Fibroblast of lung (primary cell): ENCODE measurements around the gene ZIK1. TPM values are rescaled to one million over a fixed set of nuclear protein-coding genes. Genes with fewer than 3 reads are reported as not detected.

Experiments used
- DNase-seq, 2 donors: peaks; one replicate each; pipeline versions ENCODE4 v3.0.0 to v3.0.0-alpha.2; 2010; ENCODE audit warnings: low read depth in 2 of 2
- H2AFZ ChIP-seq: 2 replicates; pipeline ENCODE4 v1.5.1; 2012; ENCODE audit warnings: low read length, control low read depth, inconsistent platforms
- H3K27ac ChIP-seq: 2 replicates; pipeline ENCODE4 v1.5.1; 2011; ENCODE audit warnings: low read length, control low read depth; ENCODE audit not compliant: insufficient read depth
- H3K27me3 ChIP-seq: 2 replicates; pipeline ENCODE4 v1.5.1; 2011; ENCODE audit warnings: mild to moderate bottlenecking, low read length; ENCODE audit not compliant: control insufficient read depth, insufficient read depth
- H3K36me3 ChIP-seq: 2 replicates; pipeline ENCODE4 v1.5.1; 2011; ENCODE audit warnings: low read length; ENCODE audit not compliant: control insufficient read depth, insufficient read depth
- H3K4me1 ChIP-seq: 2 replicates; pipeline ENCODE4 v1.5.1; 2011; ENCODE audit warnings: low read length; ENCODE audit not compliant: control insufficient read depth, insufficient read depth; ENCODE audit errors: extremely low read depth
- H3K4me2 ChIP-seq: 2 replicates; pipeline ENCODE4 v1.5.1; 2011; ENCODE audit warnings: low read length, control low read depth; ENCODE audit not compliant: insufficient read depth; ENCODE audit errors: extremely low read depth
- H3K4me3 ChIP-seq, 4 experiments: fragments of 200-600 bp in 1 of 4; sonication (generic) in 1 of 4; replicated peaks in 1 of 4; 2 replicates each; pipeline ENCODE4 v1.5.1; 2011 to 2016; ENCODE audit warnings: low read length in 4 of 4, low read depth in 3 of 4, mild to moderate bottlenecking in 3 of 4, control low read depth in 2 of 4, inconsistent platforms in 1 of 4, mixed read lengths in 1 of 4; ENCODE audit not compliant: insufficient read depth in 1 of 4; ENCODE audit errors: control extremely low read depth in 1 of 4
- H3K79me2 ChIP-seq: 2 replicates; pipeline ENCODE4 v1.5.1; 2012; ENCODE audit warnings: mild to moderate bottlenecking, low read length, inconsistent platforms; ENCODE audit not compliant: control insufficient read depth, insufficient read depth
- H3K9ac ChIP-seq: 2 replicates; pipeline ENCODE4 v1.5.1; 2011; ENCODE audit warnings: mild to moderate bottlenecking, low read length, control low read depth; ENCODE audit not compliant: insufficient read depth
- H3K9me3 ChIP-seq: 2 replicates; pipeline ENCODE4 v1.5.1; 2012; ENCODE audit warnings: low read depth, low read length; ENCODE audit not compliant: control insufficient read depth, insufficient read depth
- H4K20me1 ChIP-seq: 2 replicates; pipeline ENCODE4 v1.5.1; 2011; ENCODE audit warnings: low read length; ENCODE audit not compliant: control insufficient read depth, insufficient read depth; ENCODE audit errors: extremely low read depth
- CTCF ChIP-seq, 2 donors: IDR thresholded peaks in 1 of 2; conservative IDR thresholded peaks in 1 of 2; 1 replicate in 1 of 2; 2 replicates in 1 of 2; pipeline ENCODE4 v1.5.1; 2011 to 2012; ENCODE audit warnings: low read length in 2 of 2, control low read depth in 1 of 2, inconsistent platforms in 1 of 2, low read depth in 1 of 2, mild to moderate bottlenecking in 1 of 2
- EZH2 ChIP-seq: IDR thresholded peaks from 2 replicates; pipeline ENCODE4 v1.5.1; 2012; ENCODE audit warnings: low read length, control low read depth, mild to moderate bottlenecking; ENCODE audit errors: missing control alignments
- polyA plus RNA-seq, 2 donors: library from polyadenylated mRNA; depleted of rRNA in 1 of 2; stranded (reverse) in 1 of 2; unstranded in 1 of 2; fragments of >200 nt; gene quantifications; 2 replicates each; pipeline ENCODE4 v1.2.1, GENCODE V29; 2011 to 2012; ENCODE audit warnings: missing spikeins in 1 of 2
- total RNA-seq: library from RNA; depleted of rRNA; stranded (reverse); fragments of >200 nt; gene quantifications from 2 replicates; pipeline ENCODE4 v1.2.1, GENCODE V29; 2014

The ZIK1 gene
- total and polyA plus RNA-seq, 2 donors (not counting 1 experiment from before 2014, with no cell fraction given), result 3.9 to 7.1 TPM

- no peaks in the 10 kb centered on the region for H4K20me1 ChIP-seq
- H3K27me3 ChIP-seq, result no peaks in the 10 kb centered on the region
- H3K9me3 ChIP-seq, result no peaks in the 10 kb centered on the region
- DNase-seq, result no peak
- H3K4me3 ChIP-seq, result peak overlapping the region in 1 of 4 experiments; percentile 69
- peaks cover 5% of the 10 kb centered on the region for H3K79me2 ChIP-seq
- no peak overlapping the region for H3K27ac ChIP-seq
- H3K36me3 ChIP-seq, result no peaks in the 10 kb centered on the region
- no peaks in the 10 kb centered on the region for H3K4me1 ChIP-seq
- no peak overlapping the region for H3K4me2 ChIP-seq
- TF ChIP-seq EZH2 (no peak), CTCF (conservative IDR thresholded peaks at IDR 0.05 in 1 of 2, IDR thresholded peaks at IDR 0.05 in 1 of 2; ENCODE audit: low read depth in 1 of 2, low read length in 2 of 2) (no peak)
- H3K9ac ChIP-seq, result no peak overlapping the region
- H2AFZ ChIP-seq, result no peak overlapping the region
Measured at GRCh38 chr19:57583104-57583520, 833 bp upstream of the ZIK1 start.

GRCh38 chr19:57587529-57587928 is 3.6 kb downstream of the ZIK1 start:
- Histone ChIP-seq H2AFZ (no peak overlapping the region), H3K4me3 (no peak overlapping the region), H4K20me1 (no peaks in the 10 kb centered on the region), H3K4me1 (no peaks in the 10 kb centered on the region), H3K4me2 (no peak overlapping the region), H3K27ac (no peak overlapping the region), H3K79me2 (peaks cover 5% of the 10 kb centered on the region), H3K9ac (no peak overlapping the region), H3K9me3 (peaks cover 5% of the 10 kb centered on the region), H3K36me3 (peaks cover 11% of the 10 kb centered on the region), H3K27me3 (no peaks in the 10 kb centered on the region)
- TF ChIP-seq EZH2, result no peak
- TF ChIP-seq CTCF (conservative IDR thresholded peaks at IDR 0.05 in 1 of 2, IDR thresholded peaks at IDR 0.05 in 1 of 2; ENCODE audit: low read depth in 1 of 2, low read length in 2 of 2), result no peak
- peak in 1 of 2 donors; percentile 85 for DNase-seq

- Histone ChIP-seq H3K79me2 (peaks cover 7% of the 10 kb centered on the region), H3K4me1 (peaks cover 3% of the 10 kb centered on the region), H3K4me2 (peak overlapping the region; percentile 60), H2AFZ (peak overlapping the region; percentile 90), H3K27ac (no peak overlapping the region), H3K9ac (no peak overlapping the region), H3K9me3 (no peaks in the 10 kb centered on the region), H3K4me3 (peak overlapping the region; percentile 44 to 90 (median 86)), H3K27me3 (no peaks in the 10 kb centered on the region), H4K20me1 (no peaks in the 10 kb centered on the region), H3K36me3 (no peaks in the 10 kb centered on the region)
- TF ChIP-seq CTCF (conservative IDR thresholded peaks at IDR 0.05 in 1 of 2, IDR thresholded peaks at IDR 0.05 in 1 of 2; ENCODE audit: low read depth in 1 of 2, low read length in 2 of 2) (no peak), EZH2 (no peak)
- no peak for DNase-seq
Measured at GRCh38 chr19:57599377-57599760, 15.4 kb downstream of the ZIK1 start.
